HCT116 (cell line): ENCODE results near the gene KCNH3.

Source experiments
- EGR1 ChIP-seq: IDR thresholded peaks from 2 replicates; pipeline ENCODE4 v1.6.1; 2012; ENCODE audit warnings: low read depth
- EZH2 ChIP-seq: fragments of 200-600 bp; sonication (generic); IDR thresholded peaks from 2 replicates; pipeline ENCODE4 v1.6.1; 2017; ENCODE audit warnings: antibody characterized with exemption, mixed run types
- EZH2phosphoT487 ChIP-seq: fragments of 200-600 bp; IDR thresholded peaks from 2 replicates; pipeline ENCODE4 v1.6.1; 2018; ENCODE audit warnings: antibody characterized with exemption, borderline replicate concordance
- JUND ChIP-seq: IDR thresholded peaks from 2 replicates; pipeline ENCODE4 v1.6.1; 2012
- POLR2A ChIP-seq: IDR thresholded peaks from 2 replicates; pipeline ENCODE4 v1.7.0; 2011; ENCODE audit warnings: borderline replicate concordance; ENCODE audit not compliant: insufficient read depth, insufficient read length; ENCODE audit errors: extremely low read depth
- SP1 ChIP-seq: IDR thresholded peaks from 2 replicates; pipeline ENCODE4 v1.6.1; 2012; ENCODE audit warnings: low read depth
- YY1 ChIP-seq: IDR thresholded peaks from 2 replicates; pipeline ENCODE4 v1.6.1; 2011; ENCODE audit warnings: low read length, low read depth, moderate library complexity, mild to moderate bottlenecking; ENCODE audit not compliant: insufficient replicate concordance; ENCODE audit errors: extremely low read depth
- TF ChIP-seq, protein P1 (sequence below), 3 experiments: fragments of 200-600 bp in 1 of 3; sonication (generic) in 1 of 3; IDR thresholded peaks in 2 of 3; conservative IDR thresholded peaks in 1 of 3; 2 replicates each; pipeline ENCODE4 v1.5.1; 2012 to 2017; ENCODE audit warnings: low read depth in 2 of 3, low read length in 2 of 3, antibody characterized with exemption in 1 of 3, borderline replicate concordance in 1 of 3, control low read depth in 1 of 3, mild to moderate bottlenecking in 1 of 3, mixed read lengths in 1 of 3, mixed run types in 1 of 3, moderate library complexity in 1 of 3; ENCODE audit not compliant: insufficient read depth in 1 of 3
- TF ChIP-seq, protein P2 (sequence below): IDR thresholded peaks from 2 replicates; pipeline ENCODE4 v1.6.1; 2012; ENCODE audit warnings: low read depth
- TF ChIP-seq, protein P3 (sequence below): IDR thresholded peaks from 2 replicates; pipeline ENCODE4 v1.6.1; 2012

DNA sequence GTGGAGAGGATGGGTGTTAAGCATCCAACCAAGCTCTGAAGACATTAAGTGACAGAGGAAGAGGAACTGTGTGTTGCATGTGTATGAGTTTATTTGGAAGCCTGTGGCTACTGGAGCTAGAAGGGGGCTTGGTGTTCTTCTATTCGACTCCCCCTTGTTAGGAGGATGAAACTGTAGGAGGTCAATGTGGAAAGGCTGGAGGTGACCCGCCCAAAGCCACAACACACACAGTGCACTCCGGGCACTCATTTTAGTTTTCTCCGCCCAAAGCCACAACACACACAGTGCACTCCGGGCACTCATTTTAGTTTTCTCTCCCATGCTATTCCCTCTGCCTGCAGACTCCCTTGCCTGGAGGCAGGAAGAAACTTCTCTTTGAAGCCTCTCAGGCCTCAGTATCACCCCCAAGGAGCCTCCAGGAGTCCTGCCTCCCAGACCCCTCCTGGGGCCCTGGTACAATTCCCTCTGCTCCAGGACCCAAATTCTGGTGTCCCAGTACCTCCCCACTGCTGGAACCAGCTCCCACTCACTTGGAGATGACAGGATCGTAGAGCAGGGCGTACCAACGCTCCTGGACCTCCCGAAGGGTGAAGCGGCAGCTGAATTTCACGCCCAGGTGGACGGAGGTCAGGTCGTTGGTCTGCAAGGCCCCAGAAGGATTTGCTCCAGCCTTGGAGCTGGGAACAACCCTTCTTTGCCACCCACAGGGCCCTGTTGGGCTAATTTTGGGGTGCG, 25.3 kb downstream of the KCNH3 start:
- TF ChIP-seq YY1: no peak
- no peak for TF ChIP-seq EZH2phosphoT487
- no peak for TF ChIP-seq POLR2A
- TF ChIP-seq, protein P1, sequence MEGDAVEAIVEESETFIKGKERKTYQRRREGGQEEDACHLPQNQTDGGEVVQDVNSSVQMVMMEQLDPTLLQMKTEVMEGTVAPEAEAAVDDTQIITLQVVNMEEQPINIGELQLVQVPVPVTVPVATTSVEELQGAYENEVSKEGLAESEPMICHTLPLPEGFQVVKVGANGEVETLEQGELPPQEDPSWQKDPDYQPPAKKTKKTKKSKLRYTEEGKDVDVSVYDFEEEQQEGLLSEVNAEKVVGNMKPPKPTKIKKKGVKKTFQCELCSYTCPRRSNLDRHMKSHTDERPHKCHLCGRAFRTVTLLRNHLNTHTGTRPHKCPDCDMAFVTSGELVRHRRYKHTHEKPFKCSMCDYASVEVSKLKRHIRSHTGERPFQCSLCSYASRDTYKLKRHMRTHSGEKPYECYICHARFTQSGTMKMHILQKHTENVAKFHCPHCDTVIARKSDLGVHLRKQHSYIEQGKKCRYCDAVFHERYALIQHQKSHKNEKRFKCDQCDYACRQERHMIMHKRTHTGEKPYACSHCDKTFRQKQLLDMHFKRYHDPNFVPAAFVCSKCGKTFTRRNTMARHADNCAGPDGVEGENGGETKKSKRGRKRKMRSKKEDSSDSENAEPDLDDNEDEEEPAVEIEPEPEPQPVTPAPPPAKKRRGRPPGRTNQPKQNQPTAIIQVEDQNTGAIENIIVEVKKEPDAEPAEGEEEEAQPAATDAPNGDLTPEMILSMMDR (IDR thresholded peaks at IDR 0.05 in 2 of 3, conservative IDR thresholded peaks at IDR 0.05 in 1 of 3; ENCODE audit: borderline replicate concordance in 1 of 3, insufficient read depth in 1 of 3, low read depth in 2 of 3, low read length in 2 of 3): no peak
- TF ChIP-seq, protein P2, sequence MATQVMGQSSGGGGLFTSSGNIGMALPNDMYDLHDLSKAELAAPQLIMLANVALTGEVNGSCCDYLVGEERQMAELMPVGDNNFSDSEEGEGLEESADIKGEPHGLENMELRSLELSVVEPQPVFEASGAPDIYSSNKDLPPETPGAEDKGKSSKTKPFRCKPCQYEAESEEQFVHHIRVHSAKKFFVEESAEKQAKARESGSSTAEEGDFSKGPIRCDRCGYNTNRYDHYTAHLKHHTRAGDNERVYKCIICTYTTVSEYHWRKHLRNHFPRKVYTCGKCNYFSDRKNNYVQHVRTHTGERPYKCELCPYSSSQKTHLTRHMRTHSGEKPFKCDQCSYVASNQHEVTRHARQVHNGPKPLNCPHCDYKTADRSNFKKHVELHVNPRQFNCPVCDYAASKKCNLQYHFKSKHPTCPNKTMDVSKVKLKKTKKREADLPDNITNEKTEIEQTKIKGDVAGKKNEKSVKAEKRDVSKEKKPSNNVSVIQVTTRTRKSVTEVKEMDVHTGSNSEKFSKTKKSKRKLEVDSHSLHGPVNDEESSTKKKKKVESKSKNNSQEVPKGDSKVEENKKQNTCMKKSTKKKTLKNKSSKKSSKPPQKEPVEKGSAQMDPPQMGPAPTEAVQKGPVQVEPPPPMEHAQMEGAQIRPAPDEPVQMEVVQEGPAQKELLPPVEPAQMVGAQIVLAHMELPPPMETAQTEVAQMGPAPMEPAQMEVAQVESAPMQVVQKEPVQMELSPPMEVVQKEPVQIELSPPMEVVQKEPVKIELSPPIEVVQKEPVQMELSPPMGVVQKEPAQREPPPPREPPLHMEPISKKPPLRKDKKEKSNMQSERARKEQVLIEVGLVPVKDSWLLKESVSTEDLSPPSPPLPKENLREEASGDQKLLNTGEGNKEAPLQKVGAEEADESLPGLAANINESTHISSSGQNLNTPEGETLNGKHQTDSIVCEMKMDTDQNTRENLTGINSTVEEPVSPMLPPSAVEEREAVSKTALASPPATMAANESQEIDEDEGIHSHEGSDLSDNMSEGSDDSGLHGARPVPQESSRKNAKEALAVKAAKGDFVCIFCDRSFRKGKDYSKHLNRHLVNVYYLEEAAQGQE: no peak
- TF ChIP-seq JUND: no peak
- TF ChIP-seq, protein P3, sequence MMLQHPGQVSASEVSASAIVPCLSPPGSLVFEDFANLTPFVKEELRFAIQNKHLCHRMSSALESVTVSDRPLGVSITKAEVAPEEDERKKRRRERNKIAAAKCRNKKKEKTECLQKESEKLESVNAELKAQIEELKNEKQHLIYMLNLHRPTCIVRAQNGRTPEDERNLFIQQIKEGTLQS: no peak
- no peak for TF ChIP-seq SP1
- no peak for TF ChIP-seq EZH2
- no peak for TF ChIP-seq EGR1
